ENCODE measurements around the gene FALEC. TPM values are rescaled to one million over a fixed set of nuclear protein-coding genes. Genes with fewer than 3 reads are reported as not detected.

FALEC gene
- total and polyA plus RNA-seq, 9 of the 15 experiments (the other 6 are each of a cell fraction or from before 2014, with no cell fraction given) = 0.15 to 1.8 (median 0.53) TPM; not detected in 5

- TF ChIP-seq HINFP (tag; conservative IDR thresholded peaks at IDR 0.05; ENCODE audit: low read depth) (no peak), CEBPB (tag; IDR thresholded peaks at IDR 0.05) (peak; percentile 90), SAP30 (IDR thresholded peaks at IDR 0.05; ENCODE audit: borderline replicate concordance, insufficient read depth, low read depth, low read length, poor library complexity, severe bottlenecking) (no peak), ID3 (CRISPR knock-in tag; IDR thresholded peaks at IDR 0.05) (no peak), ID3 (tag; IDR thresholded peaks at IDR 0.05) (no peak), ZBTB1 (CRISPR knock-in tag; IDR thresholded peaks at IDR 0.05; ENCODE audit: borderline replicate concordance, low read depth) (no peak), HIVEP1 (CRISPR knock-in tag; IDR thresholded peaks at IDR 0.05) (no peak), CEBPG (CRISPR knock-in tag; IDR thresholded peaks at IDR 0.05) (no peak), CEBPG (tag; conservative IDR thresholded peaks at IDR 0.05 in 1 of 2, IDR thresholded peaks at IDR 0.05 in 1 of 2) (peak; percentile 81 to 96), MTA3 (IDR thresholded peaks at IDR 0.05; ENCODE audit: borderline replicate concordance) (no peak), KDM5B (IDR thresholded peaks at IDR 0.05; ENCODE audit: insufficient replicate concordance, low read depth, low read length) (peak; percentile 40), HNRNPUL1 (IDR thresholded peaks at IDR 0.05; ENCODE audit: low read length) (no peak), FUS (optimal IDR thresholded peaks at IDR 0.05; ENCODE audit: low read depth, low read length) (peak; percentile 23), RBFOX2 (IDR thresholded peaks at IDR 0.05; ENCODE audit: low read depth, low read length) (peak; percentile 44; the same call in 1 of the 2 replicates), POLR2A (conservative IDR thresholded peaks at IDR 0.05) (peak; percentile 41; the same call in 1 of the 2 replicates), NONO (IDR thresholded peaks at IDR 0.05; ENCODE audit: low read depth in 2 of 2, low read length in 1 of 2) (no peak), BRD4 (IDR thresholded peaks at IDR 0.05) (0 out of 2 replicates have a peak, but pooled peaks have one; percentile 26)
Measured at GRCh38 chr1:150575518-150576366, 60.2 kb downstream of the FALEC start (continued).

Measured in K562 (cell line).